HEK293T (cell line): ENCODE results near the gene HSPE1.

Experiments used
- CTCF ChIA-PET: fragments of 350-600 bp; formaldehyde crosslinking; extraction: SDS; loops from one replicate; lab custom pipeline; 2021; ENCODE audit warnings: antibody characterized with exemption, inconsistent platforms; lab: Yijun Ruan, JAX
- POLR2A ChIA-PET: fragments of 350-600 bp; formaldehyde crosslinking; extraction: SDS; loops from one replicate; lab custom pipeline; 2020; ENCODE audit warnings: antibody characterized with exemption, inconsistent platforms; lab: Yijun Ruan, JAX
- DNase-seq: peaks from one replicate; pipeline ENCODE4 v3.0.0; 2012; ENCODE audit warnings: mixed read lengths; ENCODE audit errors: extremely low spot score
- ARNT ChIP-seq: fragments of 450-650 bp; IDR thresholded peaks from 2 replicates; pipeline ENCODE4 v1.6.1; 2017; ENCODE audit warnings: mild to moderate bottlenecking
- BHLHE40 ChIP-seq: fragments of 450-650 bp; IDR thresholded peaks from 2 replicates; pipeline ENCODE4 v1.6.1; 2016; ENCODE audit warnings: mild to moderate bottlenecking, moderate library complexity, borderline replicate concordance
- CTBP1 ChIP-seq: fragments of 450-650 bp; IDR thresholded peaks from 2 replicates; pipeline ENCODE4 v1.6.1; 2016; ENCODE audit warnings: borderline replicate concordance
- ELF4 ChIP-seq: fragments of 450-650 bp; IDR thresholded peaks from 2 replicates; pipeline ENCODE4 v1.6.1; 2017; ENCODE audit warnings: antibody characterized with exemption
- FOXA1 ChIP-seq: fragments of 450-650 bp; IDR thresholded peaks from 2 replicates; pipeline ENCODE4 v1.6.1; 2016; ENCODE audit warnings: mild to moderate bottlenecking
- FOXK2 ChIP-seq: fragments of 450-650 bp; IDR thresholded peaks from 2 replicates; pipeline ENCODE4 v1.6.1; 2016; ENCODE audit warnings: mild to moderate bottlenecking
- FOXM1 ChIP-seq: fragments of 450-650 bp; IDR thresholded peaks from 2 replicates; pipeline ENCODE4 v1.6.1; 2017; ENCODE audit warnings: mild to moderate bottlenecking, borderline replicate concordance
- HDGF ChIP-seq: fragments of 450-650 bp; IDR thresholded peaks from 2 replicates; pipeline ENCODE4 v1.6.1; 2017; ENCODE audit warnings: antibody characterized with exemption, borderline replicate concordance
- L3MBTL2 ChIP-seq: fragments of 450-650 bp; conservative IDR thresholded peaks from 2 replicates; pipeline ENCODE4 v1.6.1; 2016; ENCODE audit warnings: mild to moderate bottlenecking
- LEF1 ChIP-seq: fragments of 450-650 bp; IDR thresholded peaks from 2 replicates; pipeline ENCODE4 v1.6.1; 2017; ENCODE audit warnings: mild to moderate bottlenecking, borderline replicate concordance
- NFRKB ChIP-seq: fragments of 450-650 bp; IDR thresholded peaks from 2 replicates; pipeline ENCODE4 v1.6.1; 2016; ENCODE audit warnings: mild to moderate bottlenecking, moderate library complexity
- PKNOX1 ChIP-seq: fragments of 450-650 bp; IDR thresholded peaks from 2 replicates; pipeline ENCODE4 v1.6.1; 2016
- SP1 ChIP-seq: fragments of 450-650 bp; IDR thresholded peaks from 2 replicates; pipeline ENCODE4 v1.6.1; 2017
- SUZ12 ChIP-seq: fragments of 450-650 bp; IDR thresholded peaks from 2 replicates; pipeline ENCODE4 v1.6.1; 2016; ENCODE audit warnings: mild to moderate bottlenecking
- TARDBP ChIP-seq: fragments of 450-650 bp; IDR thresholded peaks from 2 replicates; pipeline ENCODE4 v1.6.1; 2016
- ZNF384 ChIP-seq: fragments of 450-650 bp; IDR thresholded peaks from 2 replicates; pipeline ENCODE4 v1.6.1; 2016

The HSPE1 gene

GRCh38 chr2:197513915-197514314 is 13.7 kb downstream of the HSPE1 start:
- POLR2A ChIA-PET, result interaction anchor here (1.0 to 6.2 kb wide), 2 partner anchors 13 to 15 kb away, joined by 3 to 52 read pairs; partner anchors contain the start of genes HSPD1 and HSPE1
- no peak for DNase-seq
- CTCF ChIA-PET, result no interaction called here
- TF ChIP-seq FOXK2 (no peak), PKNOX1 (no peak), ARNT (no peak), CTBP1 (no peak), SUZ12 (no peak), BHLHE40 (no peak), ZNF384 (no peak), FOXA1 (no peak), FOXM1 (no peak), HDGF (no peak), ELF4 (no peak), SP1 (no peak), NFRKB (no peak), LEF1 (no peak), L3MBTL2 (no peak)

- DNase-seq, result no peak
- ChIA-PET POLR2A (interaction anchor here (1.1 to 6.2 kb wide), 5 partner anchors 9 to 191 kb away, joined by 3 to 52 read pairs (median 12); partner anchors contain the start of genes HSPD1, HSPE1 and MARS2), CTCF (no interaction called here)
- no peak for TF ChIP-seq TARDBP
- no peak for TF ChIP-seq SP1
- TF ChIP-seq FOXM1, result no peak
- no peak for TF ChIP-seq BHLHE40
- no peak for TF ChIP-seq ELF4
- TF ChIP-seq L3MBTL2, result no peak
- TF ChIP-seq PKNOX1, result no peak
- TF ChIP-seq ZNF384, result no peak
- no peak for TF ChIP-seq NFRKB
- TF ChIP-seq SUZ12, result no peak
- no peak for TF ChIP-seq CTBP1
- no peak for TF ChIP-seq ARNT
- TF ChIP-seq FOXK2, result no peak
- no peak for TF ChIP-seq LEF1
Observed at GRCh38 chr2:197514754-197515153, 14.6 kb downstream of the HSPE1 start.

- CTCF ChIA-PET, result no interaction called here
- no peak for TF ChIP-seq SUZ12
- TF ChIP-seq FOXK2, result no peak
- TF ChIP-seq FOXM1, result no peak
- DNase-seq, result no peak
- POLR2A ChIA-PET, result interaction anchor here (0.5 to 6.2 kb wide), 11 partner anchors 8 to 190 kb away, joined by 3 to 52 read pairs (median 5); partner anchors contain the start of genes COQ10B, HSPD1, HSPE1 and MARS2
Observed at GRCh38 chr2:197515315-197515738, 15.1 kb downstream of the HSPE1 start.

DNA sequence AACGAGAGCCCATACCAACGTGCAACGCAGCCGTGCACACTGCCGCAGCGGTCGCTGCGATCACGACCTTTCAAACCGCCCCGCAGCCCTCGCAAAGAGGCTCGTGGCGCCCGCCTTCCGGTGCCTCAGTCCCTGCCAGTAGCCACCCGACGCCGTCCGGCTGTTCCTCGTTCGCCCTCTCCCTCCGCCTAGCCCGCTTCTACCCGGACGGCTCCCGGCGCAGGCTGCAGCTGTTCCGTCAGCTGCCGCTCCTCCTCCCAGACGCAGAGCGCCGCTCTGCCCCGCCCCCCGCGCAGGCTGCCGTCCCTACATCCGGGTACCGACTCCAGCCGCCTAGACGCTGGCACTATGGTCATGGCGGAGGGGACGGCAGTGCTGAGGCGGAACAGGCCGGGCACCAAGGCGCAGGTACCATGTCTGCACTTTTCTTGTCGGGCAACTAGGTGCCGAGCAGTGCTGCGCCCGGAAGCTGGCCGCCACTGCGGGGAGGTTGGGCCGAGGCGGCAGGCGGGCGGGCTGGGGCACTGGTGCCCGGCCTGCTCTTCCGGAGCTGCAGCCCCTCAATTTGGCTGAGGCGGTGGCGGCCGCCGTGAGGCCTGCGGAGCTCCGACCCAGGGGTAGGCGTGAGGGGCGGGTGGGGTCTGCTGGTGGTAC is 15.7 kb downstream of the HSPE1 start, which contains the start of gene MOB4:
Gene MOB4, plus strand, starts transcription at position 328 of the 654 bp plus-strand sequence. Its CDS starts 21 bp downstream, at position 349.
- TF ChIP-seq TARDBP, result no peak
- peak; percentile 93 for TF ChIP-seq L3MBTL2
- peak; percentile 37 for TF ChIP-seq PKNOX1
- peak; percentile 67; the same call in 1 of the 2 replicates for TF ChIP-seq ELF4
- no peak for TF ChIP-seq ZNF384
- TF ChIP-seq BHLHE40, result no peak
- TF ChIP-seq SUZ12, result no peak
- no peak for TF ChIP-seq SP1
- TF ChIP-seq LEF1, result no peak
- no peak for TF ChIP-seq FOXA1
- TF ChIP-seq ARNT, result no peak; the same call in 1 of the 2 replicates
- TF ChIP-seq CTBP1, result peak; percentile 41; the same call in 1 of the 2 replicates
- POLR2A ChIA-PET, result interaction anchor here (0.5 to 6.2 kb wide), 13 partner anchors 9 to 190 kb away, joined by 3 to 52 read pairs (median 4); partner anchors contain the start of genes COQ10B, HSPD1, HSPE1 and MARS2
- DNase-seq, result peak; percentile 93
- CTCF ChIA-PET, result no interaction called here

- POLR2A ChIA-PET, result interaction anchor here (0.8 to 6.2 kb wide), 10 partner anchors 11 to 189 kb away, joined by 3 to 52 read pairs (median 6); partner anchors contain the start of genes COQ10B, HSPD1, HSPE1 and MARS2
- CTCF ChIA-PET, result no interaction called here
- TF ChIP-seq FOXK2 (no peak), SUZ12 (no peak)
- DNase-seq, result peak; percentile 40
Observed at GRCh38 chr2:197516393-197516761, 16.2 kb downstream of the HSPE1 start.

DNA sequence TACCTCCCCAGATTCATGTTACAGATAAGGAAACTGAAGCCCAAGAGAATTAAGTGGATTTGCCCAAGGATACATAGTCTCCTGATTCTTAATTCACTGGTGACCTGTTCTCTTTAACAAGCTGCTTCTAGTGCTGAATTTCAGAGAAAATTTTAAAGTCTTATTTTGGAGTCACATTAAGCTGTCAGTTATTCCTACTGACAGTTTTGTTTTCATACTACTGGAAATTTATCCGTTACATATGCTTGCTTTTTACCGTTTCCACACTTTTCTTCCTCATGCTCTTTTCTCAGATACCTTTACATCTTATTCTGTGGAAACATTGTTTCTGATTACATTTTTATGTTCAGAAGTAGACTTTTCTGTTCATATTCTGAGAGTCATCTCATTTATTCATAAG is 17.0 kb downstream of the HSPE1 start:
- no peak for DNase-seq
- CTCF ChIA-PET, result interaction anchor here (0.6 kb wide), 1 partner anchor 13 kb away, joined by 4 read pairs; no protein-coding TSS in a partner anchor

More for the DNA sequence above, 17.0 kb downstream of the HSPE1 start:
- TF ChIP-seq ARNT (no peak), PKNOX1 (peak; percentile 87)
- POLR2A ChIA-PET, result interaction anchor here (2.6 to 6.2 kb wide), 3 partner anchors 12 to 188 kb away, joined by 12 to 52 read pairs (median 17); partner anchors contain the start of genes HSPD1, HSPE1 and MARS2
